Subcutaneous adipose tissue (tissue), 4 donors: Measurements from ENCODE around the gene C1orf174. TPM values are rescaled to one million over a fixed set of nuclear protein-coding genes. Genes with fewer than 3 reads are reported as not detected.

ENCODE experiments used
- total RNA-seq, 4 donors: library from RNA; depleted of rRNA; stranded (reverse); fragments of >200 nt; gene quantifications; one replicate each; pipeline ENCODE4 v1.1.0, GENCODE V29; 2016
- TF ChIP-seq, protein P1 (sequence below): fragments of 450-650 bp; IDR thresholded peaks from one replicate; pipeline ENCODE4 v1.5.1; 2016; ENCODE audit warnings: low read depth, mild to moderate bottlenecking, control low read depth, antibody characterized with exemption, moderate library complexity

C1orf174 gene
- total RNA-seq, 4 donors from 2014 or later: 17.0 to 21.4 (median 18.0) TPM

- TF ChIP-seq, protein P1, sequence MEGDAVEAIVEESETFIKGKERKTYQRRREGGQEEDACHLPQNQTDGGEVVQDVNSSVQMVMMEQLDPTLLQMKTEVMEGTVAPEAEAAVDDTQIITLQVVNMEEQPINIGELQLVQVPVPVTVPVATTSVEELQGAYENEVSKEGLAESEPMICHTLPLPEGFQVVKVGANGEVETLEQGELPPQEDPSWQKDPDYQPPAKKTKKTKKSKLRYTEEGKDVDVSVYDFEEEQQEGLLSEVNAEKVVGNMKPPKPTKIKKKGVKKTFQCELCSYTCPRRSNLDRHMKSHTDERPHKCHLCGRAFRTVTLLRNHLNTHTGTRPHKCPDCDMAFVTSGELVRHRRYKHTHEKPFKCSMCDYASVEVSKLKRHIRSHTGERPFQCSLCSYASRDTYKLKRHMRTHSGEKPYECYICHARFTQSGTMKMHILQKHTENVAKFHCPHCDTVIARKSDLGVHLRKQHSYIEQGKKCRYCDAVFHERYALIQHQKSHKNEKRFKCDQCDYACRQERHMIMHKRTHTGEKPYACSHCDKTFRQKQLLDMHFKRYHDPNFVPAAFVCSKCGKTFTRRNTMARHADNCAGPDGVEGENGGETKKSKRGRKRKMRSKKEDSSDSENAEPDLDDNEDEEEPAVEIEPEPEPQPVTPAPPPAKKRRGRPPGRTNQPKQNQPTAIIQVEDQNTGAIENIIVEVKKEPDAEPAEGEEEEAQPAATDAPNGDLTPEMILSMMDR: no peak
These were observed 49.2 kb downstream of the C1orf174 start for GRCh38 chr1:3850857-3851256.

DNA sequence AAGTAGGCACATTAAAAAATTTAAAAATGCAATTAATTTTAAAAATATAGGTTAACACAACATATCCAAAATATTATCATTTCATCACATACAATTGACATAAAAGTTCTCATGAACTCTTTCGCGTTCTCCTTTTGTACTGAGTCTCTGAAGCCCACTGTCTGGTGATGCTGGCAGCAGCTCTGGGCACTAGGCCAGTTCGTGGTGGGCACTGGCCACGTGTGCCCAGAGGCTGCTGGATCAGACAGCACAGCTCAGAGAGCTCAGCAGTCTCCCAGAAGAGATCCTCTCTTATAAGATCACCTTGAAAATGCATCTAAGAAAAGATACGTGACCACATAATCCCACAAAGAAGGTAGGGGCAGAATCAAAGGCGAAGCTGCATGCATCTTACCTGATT lies 53.0 kb downstream of the C1orf174 start:
- TF ChIP-seq, protein P1: no peak

- TF ChIP-seq, protein P1: no peak
These were observed 53.5 kb downstream of the C1orf174 start for GRCh38 chr1:3846541-3846940.

DNA sequence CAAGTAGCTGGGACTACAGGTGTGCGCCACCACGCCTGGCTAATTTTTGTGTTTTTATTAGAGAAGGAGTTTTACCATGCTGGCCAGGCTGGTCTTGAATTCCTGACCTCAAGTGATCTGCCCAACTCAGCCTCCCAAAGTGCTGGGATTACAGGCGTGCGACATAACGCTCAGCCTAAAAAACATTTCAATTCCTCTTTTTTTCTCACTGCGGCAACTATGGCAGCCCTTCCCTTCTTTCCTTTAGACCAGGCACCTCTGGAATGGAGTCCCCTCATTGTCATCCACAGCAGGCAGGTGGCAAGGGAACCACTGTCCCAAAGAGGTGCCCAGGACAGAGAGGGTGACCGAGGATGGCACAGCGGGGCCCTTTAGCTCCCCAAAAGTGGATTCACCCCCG lies 57.2 kb downstream of the C1orf174 start:
- TF ChIP-seq, protein P1: no peak

DNA sequence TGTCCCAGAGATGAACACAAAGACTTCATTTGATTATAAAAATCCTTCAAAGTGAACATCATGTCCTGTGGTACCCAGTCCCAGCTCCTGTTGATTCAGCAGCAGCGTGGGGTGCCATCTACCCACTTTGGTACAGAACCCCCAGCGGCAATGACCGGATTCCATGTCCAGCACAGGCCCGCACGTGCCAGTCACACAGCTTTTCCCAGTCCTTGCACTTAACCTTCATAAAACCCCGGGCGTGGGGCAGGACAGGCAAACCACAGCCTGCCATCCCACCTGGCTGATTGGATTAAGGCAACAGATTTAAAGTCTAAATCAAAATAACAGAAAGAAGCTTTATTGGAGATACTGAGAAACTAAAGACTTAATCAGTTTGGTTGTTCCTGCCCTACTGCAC lies 58.6 kb downstream of the C1orf174 start:
- TF ChIP-seq, protein P1: no peak

Other genes starting within 250 kb of the C1orf174 start
- gene TP73, start 247.8 kb downstream of the C1orf174 start, total RNA-seq: under 1 TPM in 1 of 4 donors, not detected in 3; 0.17 TPM
- gene CCDC27, start 147.8 kb downstream of the C1orf174 start, total RNA-seq: not detected
- gene SMIM1, start 127.5 kb downstream of the C1orf174 start, total RNA-seq: 1 to 10 TPM in 1 of 4 donors, not detected in 3; 4.7 TPM
- 10 to 100 TPM; 17.7 to 42.0 (median 22.3) TPM for gene LRRC47, start 103.8 kb downstream of the C1orf174 start, total RNA-seq
- gene CEP104, start 43.1 kb downstream of the C1orf174 start, total RNA-seq: 10 to 100 TPM; 27.9 to 76.0 (median 33.9) TPM
- gene DFFB, start 42.8 kb downstream of the C1orf174 start, total RNA-seq: 1 to 10 TPM in 3 of 4 donors, under 1 TPM in 1; 0.82 to 8.7 (median 4.8) TPM